GM21737 (cell line): ENCODE measurements around the gene SLC45A2.
"Not testable (repeated sequence)": the region's sequence is repeated elsewhere in the genome, so short reads cannot be mapped to it uniquely, and the experiment has no call there.

Experiments used
- ATAC-seq: cut with Tn5 transposase; IDR thresholded peaks from one replicate; pipeline ENCODE4 v1.9.1; 2021; ENCODE audit warnings: mild to moderate bottlenecking, moderate library complexity; ENCODE audit not compliant: unreplicated experiment

The SLC45A2 gene

GRCh38 chr5:33984671-33985124 is at the start of gene SLC45A2:
SLC45A2 (minus strand) TSS chr5:33984693; CDS start chr5:33984583, 110 bp downstream.
- no peak for ATAC-seq

GRCh38 chr5:34031966-34032365 is 47.5 kb upstream of the SLC45A2 start:
- no peak for ATAC-seq

- no peak for ATAC-seq
Measured at GRCh38 chr5:34031117-34031516, 46.6 kb upstream of the SLC45A2 start.

GRCh38 chr5:34030585-34030984 is 46.1 kb upstream of the SLC45A2 start:
- not testable (repeated sequence) for ATAC-seq

GRCh38 chr5:34030048-34030447 is 45.6 kb upstream of the SLC45A2 start:
- ATAC-seq: no peak

GRCh38 chr5:34028349-34028748 is 43.9 kb upstream of the SLC45A2 start:
- no peak for ATAC-seq

GRCh38 chr5:34026089-34026761 is 41.7 kb upstream of the SLC45A2 start:
- no peak for ATAC-seq

- ATAC-seq: peak; percentile 86
Measured at GRCh38 chr5:34022121-34022705, 37.7 kb upstream of the SLC45A2 start.

- no peak for ATAC-seq
Measured at GRCh38 chr5:34021334-34021733, 36.8 kb upstream of the SLC45A2 start.

- no peak for ATAC-seq
Measured at GRCh38 chr5:34020726-34021125, 36.2 kb upstream of the SLC45A2 start.

GRCh38 chr5:34017254-34017653 is 32.8 kb upstream of the SLC45A2 start:
- no peak for ATAC-seq

- ATAC-seq: no peak
Measured at GRCh38 chr5:34016750-34017149, 32.3 kb upstream of the SLC45A2 start.

- no peak for ATAC-seq
Measured at GRCh38 chr5:34016222-34016621, 31.7 kb upstream of the SLC45A2 start.

GRCh38 chr5:34015120-34015822 is 30.8 kb upstream of the SLC45A2 start:
- ATAC-seq: no peak

- no peak for ATAC-seq
Measured at GRCh38 chr5:34014626-34015025, 30.1 kb upstream of the SLC45A2 start.

GRCh38 chr5:34013547-34013946 is 29.1 kb upstream of the SLC45A2 start:
- no peak for ATAC-seq

- no peak for ATAC-seq
Measured at GRCh38 chr5:34012791-34013190, 28.3 kb upstream of the SLC45A2 start.

GRCh38 chr5:34011536-34011935 is 27.0 kb upstream of the SLC45A2 start:
- ATAC-seq: no peak

GRCh38 chr5:34010146-34010545 is 25.7 kb upstream of the SLC45A2 start:
- not testable (repeated sequence) for ATAC-seq

- ATAC-seq: no peak
Measured at GRCh38 chr5:34009610-34010009, 25.1 kb upstream of the SLC45A2 start.

GRCh38 chr5:34008802-34009201 is 24.3 kb upstream of the SLC45A2 start:
- no peak for ATAC-seq
